SJCRH30 (cell line): Measurements from ENCODE around the gene ETV6. TPM values are rescaled to one million over a fixed set of nuclear protein-coding genes. Genes with fewer than 3 reads are reported as not detected.

Source experiments
- DNase-seq, 2 experiments: peaks; one replicate each; pipeline ENCODE4 v3.0.0-alpha.2; 2015 to 2020
- H3K27ac ChIP-seq: fragments of 250-450 bp; sonication (Bioruptor Pico); 2 replicates; pipeline ENCODE4 v1.5.1; 2020; ENCODE audit warnings: mild to moderate bottlenecking, moderate library complexity
- H3K27me3 ChIP-seq: fragments of 250-450 bp; sonication (Bioruptor Pico); 2 replicates; pipeline ENCODE4 v1.5.1; 2020; ENCODE audit warnings: mild to moderate bottlenecking, moderate library complexity
- H3K36me3 ChIP-seq: fragments of 250-450 bp; sonication (Bioruptor Pico); 2 replicates; pipeline ENCODE4 v1.5.1; 2020; ENCODE audit warnings: mild to moderate bottlenecking, moderate library complexity
- H3K4me1 ChIP-seq: fragments of 250-450 bp; sonication (Bioruptor Pico); 2 replicates; pipeline ENCODE4 v1.5.1; 2020; ENCODE audit warnings: mild to moderate bottlenecking, moderate library complexity
- H3K4me3 ChIP-seq: fragments of 250-450 bp; sonication (Bioruptor Pico); 2 replicates; pipeline ENCODE4 v1.5.1; 2020; ENCODE audit warnings: mild to moderate bottlenecking, moderate library complexity
- H3K9me3 ChIP-seq: fragments of 250-450 bp; sonication (Bioruptor Pico); replicated peaks from 2 replicates; pipeline ENCODE4 v1.5.1; 2020; ENCODE audit warnings: mild to moderate bottlenecking, moderate library complexity
- total RNA-seq: library from RNA; depleted of rRNA; stranded (reverse); fragments of >200 nt; shearing (Covaris generic); gene quantifications from 2 replicates; pipeline ENCODE4 v1.2.3, GENCODE V29; 2014

The ETV6 gene
- total RNA-seq, 1 experiment from 2014 or later, result 5.6 TPM

DNA sequence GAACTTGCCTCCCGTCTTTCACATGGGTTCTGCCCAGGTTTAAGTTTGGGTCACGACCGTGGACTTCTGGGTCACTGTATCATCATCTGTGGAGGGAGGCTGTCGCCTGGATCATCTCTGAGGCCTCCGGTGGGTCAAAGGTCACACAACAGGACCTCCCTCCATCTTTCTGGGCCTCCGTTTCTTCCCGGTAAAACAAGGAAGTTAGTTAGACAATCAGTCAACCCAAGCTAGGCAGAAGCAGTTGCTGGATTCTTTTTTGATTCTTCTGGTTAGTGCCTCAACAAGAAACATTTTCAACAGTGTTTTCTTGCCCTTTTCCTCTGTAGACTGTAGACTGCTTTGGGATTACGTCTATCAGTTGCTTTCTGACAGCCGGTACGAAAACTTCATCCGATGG, 234.6 kb downstream of the ETV6 start:
- Histone ChIP-seq H3K27me3 (no peaks in the 10 kb centered on the region), H3K9me3 (no peaks in the 10 kb centered on the region), H3K4me3 (no peak overlapping the region), H3K36me3 (no peaks in the 10 kb centered on the region), H3K27ac (no peak overlapping the region), H3K4me1 (peaks cover 5% of the 10 kb centered on the region; the same call in 1 of the 2 replicates)
- no peak for DNase-seq

GRCh38 chr12:11884706-11885105, 235.2 kb downstream of the ETV6 start:
- DNase-seq, result no peak
- no peak overlapping the region for H3K27ac ChIP-seq
- no peaks in the 10 kb centered on the region for H3K4me1 ChIP-seq
- H3K9me3 ChIP-seq, result no peaks in the 10 kb centered on the region
- no peaks in the 10 kb centered on the region for H3K36me3 ChIP-seq
- no peak overlapping the region for H3K4me3 ChIP-seq
- H3K27me3 ChIP-seq, result no peaks in the 10 kb centered on the region

GRCh38 chr12:11885261-11886038, 236.0 kb downstream of the ETV6 start:
- DNase-seq, result peak in 1 of 2 experiments; percentile 11
- H3K36me3 ChIP-seq, result no peaks in the 10 kb centered on the region
- H3K27ac ChIP-seq, result no peak overlapping the region

GRCh38 chr12:11886339-11886738, 236.9 kb downstream of the ETV6 start:
- Histone ChIP-seq H3K4me1 (no peaks in the 10 kb centered on the region), H3K27ac (no peak overlapping the region), H3K36me3 (no peaks in the 10 kb centered on the region), H3K27me3 (no peaks in the 10 kb centered on the region), H3K4me3 (no peak overlapping the region), H3K9me3 (no peaks in the 10 kb centered on the region)
- DNase-seq, result no peak

More at GRCh38 chr12:11885261-11886038, 236.0 kb downstream of the ETV6 start:
- Histone ChIP-seq H3K4me3 (no peak overlapping the region), H3K4me1 (no peaks in the 10 kb centered on the region), H3K9me3 (no peaks in the 10 kb centered on the region), H3K27me3 (no peaks in the 10 kb centered on the region)

DNA sequence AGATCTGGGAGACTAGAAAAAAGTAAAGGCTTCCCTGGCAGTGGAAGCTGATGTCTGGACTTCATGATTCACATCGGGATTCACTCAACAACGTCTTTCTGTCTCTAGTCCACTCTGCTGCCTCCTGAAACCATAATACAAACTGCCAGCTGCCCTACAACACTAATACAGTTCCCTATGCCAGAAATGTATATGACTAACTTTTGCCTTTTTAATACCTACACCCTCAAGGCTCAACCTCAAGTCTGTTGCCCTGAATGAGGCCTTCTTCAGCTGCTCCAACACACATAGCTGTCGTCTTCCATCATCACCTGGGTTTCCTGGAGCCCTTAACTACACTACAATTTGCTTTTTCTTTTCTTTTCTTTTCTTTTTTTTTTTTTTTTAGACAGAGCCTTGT, 238.6 kb downstream of the ETV6 start:
- Histone ChIP-seq H3K27me3 (no peaks in the 10 kb centered on the region), H3K4me3 (no peak overlapping the region), H3K27ac (no peak overlapping the region), H3K4me1 (no peaks in the 10 kb centered on the region), H3K36me3 (no peaks in the 10 kb centered on the region), H3K9me3 (no peaks in the 10 kb centered on the region)
- no peak for DNase-seq

- no peaks in the 10 kb centered on the region for H3K36me3 ChIP-seq
These were observed 241.9 kb downstream of the ETV6 start for GRCh38 chr12:11891346-11891745.

DNA sequence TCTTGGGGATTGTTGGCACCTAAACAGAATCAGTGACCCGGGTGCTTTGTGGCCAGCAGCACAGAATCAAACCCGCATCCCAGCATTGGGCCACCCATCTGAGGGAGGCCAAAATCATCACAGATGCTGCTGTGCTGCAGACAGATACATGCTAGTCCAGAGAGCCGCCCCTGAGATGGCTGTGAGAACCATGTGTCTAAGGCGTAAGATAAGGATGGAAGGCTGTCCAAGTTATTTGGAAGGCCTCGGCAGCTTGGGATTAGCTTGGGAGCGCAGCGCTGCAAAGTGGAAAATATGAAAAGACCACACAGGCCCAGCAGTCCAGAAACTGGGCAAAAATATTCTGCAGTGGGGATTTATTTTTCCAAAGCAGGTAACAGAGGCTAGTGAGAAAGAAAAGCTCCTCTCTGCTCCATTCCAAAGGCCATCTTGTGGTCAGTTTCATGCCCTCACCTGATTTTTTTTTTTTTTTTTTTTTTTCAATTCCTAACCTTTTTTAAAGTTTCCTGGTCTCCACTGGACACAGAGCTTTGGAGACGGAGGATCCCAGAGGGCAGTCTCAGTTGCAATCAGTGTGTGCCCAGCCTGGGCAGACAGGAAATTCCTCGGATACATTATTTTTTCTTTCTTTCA, 242.4 kb downstream of the ETV6 start:
- Histone ChIP-seq H3K27ac (no peak overlapping the region), H3K4me1 (peaks cover 24% of the 10 kb centered on the region), H3K36me3 (no peaks in the 10 kb centered on the region), H3K27me3 (no peaks in the 10 kb centered on the region), H3K4me3 (no peak overlapping the region), H3K9me3 (no peaks in the 10 kb centered on the region)
- no peak for DNase-seq

More at GRCh38 chr12:11891346-11891745, 241.9 kb downstream of the ETV6 start:
- Histone ChIP-seq H3K27me3 (no peaks in the 10 kb centered on the region), H3K27ac (no peak overlapping the region), H3K4me1 (peaks cover 23% of the 10 kb centered on the region), H3K9me3 (no peaks in the 10 kb centered on the region), H3K4me3 (no peak overlapping the region)
- DNase-seq, result no peak

DNA sequence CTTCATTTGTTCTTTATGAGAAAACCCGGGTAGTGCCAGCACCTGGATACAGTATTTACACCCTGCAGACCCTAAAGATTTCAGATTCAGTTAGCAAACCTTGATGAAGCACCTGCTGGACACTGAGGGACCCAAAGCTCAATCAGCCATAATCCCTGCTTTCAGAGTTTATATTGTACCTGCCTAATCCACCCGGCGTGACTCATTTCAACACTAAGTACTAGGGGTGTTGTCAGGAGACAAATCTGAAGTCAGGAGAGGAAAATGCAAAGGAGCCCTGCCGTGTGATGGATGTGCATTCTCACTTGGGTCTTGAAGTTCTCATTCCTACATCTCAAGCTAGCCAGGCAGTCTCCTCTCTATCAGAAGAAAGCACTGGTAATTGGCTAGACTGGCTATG, 244.5 kb downstream of the ETV6 start:
- Histone ChIP-seq H3K4me3 (no peak overlapping the region), H3K27ac (no peak overlapping the region), H3K9me3 (no peaks in the 10 kb centered on the region), H3K4me1 (peaks cover 24% of the 10 kb centered on the region), H3K27me3 (no peaks in the 10 kb centered on the region), H3K36me3 (no peaks in the 10 kb centered on the region)
- DNase-seq, result no peak

- DNase-seq, result peak; percentile 72 to 88
These were observed 245.4 kb downstream of the ETV6 start for GRCh38 chr12:11894890-11895289.

DNA sequence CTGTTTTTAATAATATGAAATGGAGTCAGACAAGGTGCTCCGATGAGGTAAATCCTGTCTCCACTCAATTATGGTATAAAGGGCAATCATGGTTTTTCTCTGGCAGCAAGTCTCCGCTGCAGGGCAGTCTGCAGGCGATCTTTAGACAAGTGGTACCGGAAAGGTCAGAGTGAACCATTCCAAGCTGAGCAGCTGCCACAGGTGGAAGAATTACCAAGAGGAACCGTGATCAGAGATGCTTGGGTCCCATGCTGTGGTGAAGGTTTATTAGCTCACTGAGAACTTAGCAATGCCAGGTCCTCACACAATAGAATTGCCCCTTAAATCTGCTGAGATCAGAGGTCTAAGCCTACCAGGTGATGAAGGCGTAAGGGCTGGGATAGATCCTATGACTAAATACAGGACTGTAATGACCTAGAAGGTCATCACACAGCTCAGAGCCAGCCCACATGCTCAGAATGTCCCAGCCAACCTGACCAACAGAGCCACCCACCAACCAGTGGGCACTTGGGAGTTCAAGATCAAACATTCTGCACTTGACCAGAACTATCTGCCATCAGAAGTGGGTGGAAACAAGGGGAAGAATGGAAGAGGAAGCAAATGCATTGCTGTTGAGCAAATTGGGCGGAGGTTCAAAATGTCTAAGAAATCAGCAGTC, 246.1 kb downstream of the ETV6 start:
- peak overlapping the region; percentile 5; the same call in 1 of the 2 replicates for H3K27ac ChIP-seq
- H3K27me3 ChIP-seq, result no peaks in the 10 kb centered on the region
- H3K4me1 ChIP-seq, result peaks cover 24% of the 10 kb centered on the region
- H3K4me3 ChIP-seq, result no peak overlapping the region
- no peaks in the 10 kb centered on the region for H3K9me3 ChIP-seq
- peak; percentile 53 to 73 for DNase-seq
- H3K36me3 ChIP-seq, result no peaks in the 10 kb centered on the region

More at GRCh38 chr12:11894890-11895289, 245.4 kb downstream of the ETV6 start:
- Histone ChIP-seq H3K27me3 (no peaks in the 10 kb centered on the region), H3K27ac (peak overlapping the region; percentile 18; the same call in 1 of the 2 replicates), H3K9me3 (no peaks in the 10 kb centered on the region), H3K36me3 (no peaks in the 10 kb centered on the region), H3K4me3 (no peak overlapping the region), H3K4me1 (peaks cover 24% of the 10 kb centered on the region)

DNA sequence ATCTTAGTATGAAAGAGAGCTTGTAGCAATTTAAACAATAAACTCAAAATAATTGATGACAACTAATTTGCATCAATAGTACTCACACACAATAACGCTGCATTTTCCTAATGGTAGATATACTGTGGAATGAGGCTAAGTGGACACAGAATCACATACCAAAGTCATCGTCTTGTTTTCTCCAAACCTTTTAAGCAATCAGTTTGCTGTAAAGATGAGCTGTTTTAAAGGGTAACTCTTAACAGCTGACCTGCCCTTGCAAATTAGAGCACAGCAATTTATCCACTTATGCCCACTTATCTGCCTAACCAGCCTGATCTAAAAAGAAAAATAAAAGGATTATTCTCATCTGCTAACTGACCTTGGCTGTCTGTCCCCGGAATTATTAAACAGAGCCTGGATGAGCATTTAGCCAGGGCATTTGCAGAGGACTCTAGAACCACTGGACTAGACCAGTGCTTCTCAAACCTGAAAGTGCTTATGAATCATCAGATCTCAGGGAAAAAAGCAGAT, 247.0 kb downstream of the ETV6 start:
- Histone ChIP-seq H3K4me1 (peaks cover 24% of the 10 kb centered on the region), H3K27ac (no peak overlapping the region), H3K27me3 (no peaks in the 10 kb centered on the region), H3K9me3 (no peaks in the 10 kb centered on the region), H3K36me3 (no peaks in the 10 kb centered on the region), H3K4me3 (no peak overlapping the region)
- no peak for DNase-seq

- Histone ChIP-seq H3K4me3 (no peak overlapping the region), H3K4me1 (peaks cover 24% of the 10 kb centered on the region), H3K9me3 (no peaks in the 10 kb centered on the region), H3K27me3 (no peaks in the 10 kb centered on the region), H3K27ac (no peak overlapping the region), H3K36me3 (no peaks in the 10 kb centered on the region)
- no peak for DNase-seq
These were observed 248.4 kb downstream of the ETV6 start for GRCh38 chr12:11897923-11898322.

GRCh38 chr12:11901701-11902524, 252.4 kb downstream of the ETV6 start:
- Histone ChIP-seq H3K27me3 (no peaks in the 10 kb centered on the region), H3K36me3 (no peaks in the 10 kb centered on the region)
- DNase-seq, result no peak

GRCh38 chr12:11902525-11902875, 253.0 kb downstream of the ETV6 start:
- DNase-seq, result no peak
- no peaks in the 10 kb centered on the region for H3K4me1 ChIP-seq
- 0 out of 2 replicates have a peak, but pooled peaks cover 4% of the 10 kb centered on the region for H3K9me3 ChIP-seq
- no peaks in the 10 kb centered on the region for H3K27me3 ChIP-seq
- H3K4me3 ChIP-seq, result no peak overlapping the region
- no peaks in the 10 kb centered on the region for H3K36me3 ChIP-seq
- no peak overlapping the region for H3K27ac ChIP-seq

More at GRCh38 chr12:11901701-11902524, 252.4 kb downstream of the ETV6 start:
- Histone ChIP-seq H3K4me1 (no peaks in the 10 kb centered on the region), H3K27ac (no peak overlapping the region), H3K4me3 (no peak overlapping the region), H3K9me3 (0 out of 2 replicates have a peak, but pooled peaks cover 3% of the 10 kb centered on the region)
